OCI-LY3 (cell line): ENCODE results near the gene TENM4.

Experiments
- EZH2phosphoT487 ChIP-seq: fragments of 200-600 bp; shearing (Covaris generic); IDR thresholded peaks from 2 replicates; pipeline ENCODE4 v1.6.1; 2018; ENCODE audit warnings: antibody characterized with exemption, mixed run types, low read depth
- TF ChIP-seq, protein P1 (sequence below): fragments of 200-600, 300-600 bp; sonication (generic); IDR thresholded peaks from 2 replicates; pipeline ENCODE4 v1.5.1; 2014; ENCODE audit warnings: antibody characterized with exemption, low read length, low read depth

- TF ChIP-seq, protein P1, sequence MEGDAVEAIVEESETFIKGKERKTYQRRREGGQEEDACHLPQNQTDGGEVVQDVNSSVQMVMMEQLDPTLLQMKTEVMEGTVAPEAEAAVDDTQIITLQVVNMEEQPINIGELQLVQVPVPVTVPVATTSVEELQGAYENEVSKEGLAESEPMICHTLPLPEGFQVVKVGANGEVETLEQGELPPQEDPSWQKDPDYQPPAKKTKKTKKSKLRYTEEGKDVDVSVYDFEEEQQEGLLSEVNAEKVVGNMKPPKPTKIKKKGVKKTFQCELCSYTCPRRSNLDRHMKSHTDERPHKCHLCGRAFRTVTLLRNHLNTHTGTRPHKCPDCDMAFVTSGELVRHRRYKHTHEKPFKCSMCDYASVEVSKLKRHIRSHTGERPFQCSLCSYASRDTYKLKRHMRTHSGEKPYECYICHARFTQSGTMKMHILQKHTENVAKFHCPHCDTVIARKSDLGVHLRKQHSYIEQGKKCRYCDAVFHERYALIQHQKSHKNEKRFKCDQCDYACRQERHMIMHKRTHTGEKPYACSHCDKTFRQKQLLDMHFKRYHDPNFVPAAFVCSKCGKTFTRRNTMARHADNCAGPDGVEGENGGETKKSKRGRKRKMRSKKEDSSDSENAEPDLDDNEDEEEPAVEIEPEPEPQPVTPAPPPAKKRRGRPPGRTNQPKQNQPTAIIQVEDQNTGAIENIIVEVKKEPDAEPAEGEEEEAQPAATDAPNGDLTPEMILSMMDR: no peak
- TF ChIP-seq EZH2phosphoT487: no peak
These were observed 799.3 kb downstream of the TENM4 start for GRCh38 chr11:78641541-78641940.
